ENCODE results near the gene CACNA1G.

DNA sequence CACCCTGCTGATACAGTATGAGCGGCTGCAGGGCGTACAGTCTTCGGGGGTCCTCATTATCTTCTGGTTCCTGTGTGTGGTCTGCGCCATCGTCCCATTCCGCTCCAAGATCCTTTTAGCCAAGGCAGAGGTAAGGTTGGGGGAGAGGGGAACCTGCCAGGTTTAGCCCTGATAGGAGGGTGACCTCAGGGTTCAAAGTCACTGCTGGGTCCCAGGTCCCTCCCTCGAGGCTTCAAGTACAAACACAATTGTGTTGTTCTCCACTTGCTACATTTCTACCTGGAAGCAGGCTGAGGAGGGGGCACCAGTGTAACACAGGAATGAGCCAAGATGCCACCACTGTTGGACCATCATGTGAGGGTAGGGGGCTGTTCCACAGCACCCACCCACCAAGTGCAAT lies 96.5 kb downstream of the CACNA1G start:
- TF ChIP-seq, protein P1, sequence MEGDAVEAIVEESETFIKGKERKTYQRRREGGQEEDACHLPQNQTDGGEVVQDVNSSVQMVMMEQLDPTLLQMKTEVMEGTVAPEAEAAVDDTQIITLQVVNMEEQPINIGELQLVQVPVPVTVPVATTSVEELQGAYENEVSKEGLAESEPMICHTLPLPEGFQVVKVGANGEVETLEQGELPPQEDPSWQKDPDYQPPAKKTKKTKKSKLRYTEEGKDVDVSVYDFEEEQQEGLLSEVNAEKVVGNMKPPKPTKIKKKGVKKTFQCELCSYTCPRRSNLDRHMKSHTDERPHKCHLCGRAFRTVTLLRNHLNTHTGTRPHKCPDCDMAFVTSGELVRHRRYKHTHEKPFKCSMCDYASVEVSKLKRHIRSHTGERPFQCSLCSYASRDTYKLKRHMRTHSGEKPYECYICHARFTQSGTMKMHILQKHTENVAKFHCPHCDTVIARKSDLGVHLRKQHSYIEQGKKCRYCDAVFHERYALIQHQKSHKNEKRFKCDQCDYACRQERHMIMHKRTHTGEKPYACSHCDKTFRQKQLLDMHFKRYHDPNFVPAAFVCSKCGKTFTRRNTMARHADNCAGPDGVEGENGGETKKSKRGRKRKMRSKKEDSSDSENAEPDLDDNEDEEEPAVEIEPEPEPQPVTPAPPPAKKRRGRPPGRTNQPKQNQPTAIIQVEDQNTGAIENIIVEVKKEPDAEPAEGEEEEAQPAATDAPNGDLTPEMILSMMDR (IDR thresholded peaks at IDR 0.05): no peak
- no peak for TF ChIP-seq POLR2A (IDR thresholded peaks at IDR 0.05)
